ENCODE results near the gene RSL1D1. TPM values are rescaled to one million over a fixed set of nuclear protein-coding genes. Genes with fewer than 3 reads are reported as not detected.

RSL1D1 gene
- total and polyA plus RNA-seq, 10 of the 15 experiments (the other 5 are each of a cell fraction or from before 2014, with no cell fraction given) = 106 to 535 (median 304) TPM

DNA sequence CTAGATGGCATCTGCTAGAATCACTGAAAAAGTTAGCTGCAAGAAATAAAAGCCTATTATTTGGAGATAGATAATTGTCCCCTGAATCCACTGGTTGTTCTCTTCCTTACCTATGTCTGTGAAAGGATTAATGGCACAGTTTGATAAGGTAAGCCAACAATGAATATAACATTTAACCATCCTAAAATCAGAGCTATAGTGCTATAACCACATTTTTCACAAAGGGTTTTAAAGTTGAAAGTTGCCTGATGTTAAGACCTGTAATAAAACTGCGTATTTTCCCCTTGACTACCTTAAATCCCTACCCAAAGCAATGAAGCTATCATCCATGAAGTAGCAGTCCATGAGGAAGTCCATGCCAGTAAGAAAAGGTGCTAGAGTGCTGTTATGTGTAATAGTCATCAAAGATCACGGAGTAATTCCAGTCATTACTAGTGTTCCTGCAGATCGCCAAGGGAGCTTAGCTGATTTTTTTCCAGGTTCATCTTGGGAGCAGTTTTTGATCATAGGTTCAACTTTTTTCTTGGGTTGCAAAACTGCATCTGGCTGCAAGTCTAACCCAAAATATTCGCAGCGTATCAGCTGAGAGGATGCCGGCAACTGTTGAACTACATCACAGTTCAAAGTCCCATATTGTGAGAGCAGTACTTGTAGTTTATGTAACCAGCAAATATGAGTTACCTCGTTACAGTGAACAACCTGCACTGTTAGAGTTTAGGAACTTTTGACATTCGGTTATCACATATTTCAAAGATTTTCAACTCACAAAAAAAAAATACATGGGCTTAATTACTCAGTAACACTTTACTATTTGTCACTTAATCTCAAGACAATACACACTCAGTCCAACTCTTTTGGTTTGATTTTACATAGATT lies 18.2 kb upstream of the RSL1D1 start (continued):
- TF ChIP-seq, protein P1, sequence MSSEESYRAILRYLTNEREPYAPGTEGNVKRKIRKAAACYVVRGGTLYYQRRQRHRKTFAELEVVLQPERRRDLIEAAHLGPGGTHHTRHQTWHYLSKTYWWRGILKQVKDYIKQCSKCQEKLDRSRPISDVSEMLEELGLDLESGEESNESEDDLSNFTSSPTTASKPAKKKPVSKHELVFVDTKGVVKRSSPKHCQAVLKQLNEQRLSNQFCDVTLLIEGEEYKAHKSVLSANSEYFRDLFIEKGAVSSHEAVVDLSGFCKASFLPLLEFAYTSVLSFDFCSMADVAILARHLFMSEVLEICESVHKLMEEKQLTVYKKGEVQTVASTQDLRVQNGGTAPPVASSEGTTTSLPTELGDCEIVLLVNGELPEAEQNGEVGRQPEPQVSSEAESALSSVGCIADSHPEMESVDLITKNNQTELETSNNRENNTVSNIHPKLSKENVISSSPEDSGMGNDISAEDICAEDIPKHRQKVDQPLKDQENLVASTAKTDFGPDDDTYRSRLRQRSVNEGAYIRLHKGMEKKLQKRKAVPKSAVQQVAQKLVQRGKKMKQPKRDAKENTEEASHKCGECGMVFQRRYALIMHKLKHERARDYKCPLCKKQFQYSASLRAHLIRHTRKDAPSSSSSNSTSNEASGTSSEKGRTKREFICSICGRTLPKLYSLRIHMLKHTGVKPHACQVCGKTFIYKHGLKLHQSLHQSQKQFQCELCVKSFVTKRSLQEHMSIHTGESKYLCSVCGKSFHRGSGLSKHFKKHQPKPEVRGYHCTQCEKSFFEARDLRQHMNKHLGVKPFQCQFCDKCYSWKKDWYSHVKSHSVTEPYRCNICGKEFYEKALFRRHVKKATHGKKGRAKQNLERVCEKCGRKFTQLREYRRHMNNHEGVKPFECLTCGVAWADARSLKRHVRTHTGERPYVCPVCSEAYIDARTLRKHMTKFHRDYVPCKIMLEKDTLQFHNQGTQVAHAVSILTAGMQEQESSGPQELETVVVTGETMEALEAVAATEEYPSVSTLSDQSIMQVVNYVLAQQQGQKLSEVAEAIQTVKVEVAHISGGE (CRISPR knock-in tag; IDR thresholded peaks at IDR 0.05) = no peak
- TF ChIP-seq SUZ12 (IDR thresholded peaks at IDR 0.05; ENCODE audit: unreplicated experiment) = no peak
- TF ChIP-seq IRF4 (IDR thresholded peaks at IDR 0.05; ENCODE audit: low read depth, low read length) = no peak
- no peak for TF ChIP-seq NFYB (IDR thresholded peaks at IDR 0.05; ENCODE audit: insufficient read depth, low read depth, low read length)
- TF ChIP-seq ZNF217 (IDR thresholded peaks at IDR 0.05) = no peak
- TF ChIP-seq ETV6 (conservative IDR thresholded peaks at IDR 0.05 in 1 of 2, IDR thresholded peaks at IDR 0.05 in 1 of 2; ENCODE audit: borderline replicate concordance in 1 of 2, low read depth in 1 of 2) = no peak
- TF ChIP-seq, protein P2, sequence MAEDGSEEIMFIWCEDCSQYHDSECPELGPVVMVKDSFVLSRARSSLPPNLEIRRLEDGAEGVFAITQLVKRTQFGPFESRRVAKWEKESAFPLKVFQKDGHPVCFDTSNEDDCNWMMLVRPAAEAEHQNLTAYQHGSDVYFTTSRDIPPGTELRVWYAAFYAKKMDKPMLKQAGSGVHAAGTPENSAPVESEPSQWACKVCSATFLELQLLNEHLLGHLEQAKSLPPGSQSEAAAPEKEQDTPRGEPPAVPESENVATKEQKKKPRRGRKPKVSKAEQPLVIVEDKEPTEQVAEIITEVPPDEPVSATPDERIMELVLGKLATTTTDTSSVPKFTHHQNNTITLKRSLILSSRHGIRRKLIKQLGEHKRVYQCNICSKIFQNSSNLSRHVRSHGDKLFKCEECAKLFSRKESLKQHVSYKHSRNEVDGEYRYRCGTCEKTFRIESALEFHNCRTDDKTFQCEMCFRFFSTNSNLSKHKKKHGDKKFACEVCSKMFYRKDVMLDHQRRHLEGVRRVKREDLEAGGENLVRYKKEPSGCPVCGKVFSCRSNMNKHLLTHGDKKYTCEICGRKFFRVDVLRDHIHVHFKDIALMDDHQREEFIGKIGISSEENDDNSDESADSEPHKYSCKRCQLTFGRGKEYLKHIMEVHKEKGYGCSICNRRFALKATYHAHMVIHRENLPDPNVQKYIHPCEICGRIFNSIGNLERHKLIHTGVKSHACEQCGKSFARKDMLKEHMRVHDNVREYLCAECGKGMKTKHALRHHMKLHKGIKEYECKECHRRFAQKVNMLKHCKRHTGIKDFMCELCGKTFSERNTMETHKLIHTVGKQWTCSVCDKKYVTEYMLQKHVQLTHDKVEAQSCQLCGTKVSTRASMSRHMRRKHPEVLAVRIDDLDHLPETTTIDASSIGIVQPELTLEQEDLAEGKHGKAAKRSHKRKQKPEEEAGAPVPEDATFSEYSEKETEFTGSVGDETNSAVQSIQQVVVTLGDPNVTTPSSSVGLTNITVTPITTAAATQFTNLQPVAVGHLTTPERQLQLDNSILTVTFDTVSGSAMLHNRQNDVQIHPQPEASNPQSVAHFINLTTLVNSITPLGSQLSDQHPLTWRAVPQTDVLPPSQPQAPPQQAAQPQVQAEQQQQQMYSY (CRISPR knock-in tag; IDR thresholded peaks at IDR 0.05) = no peak
- TF ChIP-seq, protein P3, sequence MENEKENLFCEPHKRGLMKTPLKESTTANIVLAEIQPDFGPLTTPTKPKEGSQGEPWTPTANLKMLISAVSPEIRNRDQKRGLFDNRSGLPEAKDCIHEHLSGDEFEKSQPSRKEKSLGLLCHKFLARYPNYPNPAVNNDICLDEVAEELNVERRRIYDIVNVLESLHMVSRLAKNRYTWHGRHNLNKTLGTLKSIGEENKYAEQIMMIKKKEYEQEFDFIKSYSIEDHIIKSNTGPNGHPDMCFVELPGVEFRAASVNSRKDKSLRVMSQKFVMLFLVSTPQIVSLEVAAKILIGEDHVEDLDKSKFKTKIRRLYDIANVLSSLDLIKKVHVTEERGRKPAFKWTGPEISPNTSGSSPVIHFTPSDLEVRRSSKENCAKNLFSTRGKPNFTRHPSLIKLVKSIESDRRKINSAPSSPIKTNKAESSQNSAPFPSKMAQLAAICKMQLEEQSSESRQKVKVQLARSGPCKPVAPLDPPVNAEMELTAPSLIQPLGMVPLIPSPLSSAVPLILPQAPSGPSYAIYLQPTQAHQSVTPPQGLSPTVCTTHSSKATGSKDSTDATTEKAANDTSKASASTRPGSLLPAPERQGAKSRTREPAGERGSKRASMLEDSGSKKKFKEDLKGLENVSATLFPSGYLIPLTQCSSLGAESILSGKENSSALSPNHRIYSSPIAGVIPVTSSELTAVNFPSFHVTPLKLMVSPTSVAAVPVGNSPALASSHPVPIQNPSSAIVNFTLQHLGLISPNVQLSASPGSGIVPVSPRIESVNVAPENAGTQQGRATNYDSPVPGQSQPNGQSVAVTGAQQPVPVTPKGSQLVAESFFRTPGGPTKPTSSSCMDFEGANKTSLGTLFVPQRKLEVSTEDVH (IDR thresholded peaks at IDR 0.05; ENCODE audit: low read depth, partially characterized antibody) = no peak
- TF ChIP-seq CBX3 (IDR thresholded peaks at IDR 0.05; ENCODE audit: borderline replicate concordance, low read depth) = no peak

Measured in GM12878 (cell line).